Upper lobe of left lung (tissue), 6 donors: ENCODE measurements around the gene SCN8A. TPM values are rescaled to one million over a fixed set of nuclear protein-coding genes. Genes with fewer than 3 reads are reported as not detected.

Source experiments
- ATAC-seq, 2 donors: fragments of 200-7000 bp; cut with Tn5 transposase; one replicate each; pipeline ENCODE4 v1.9.1; 2022; ENCODE audit warnings: mild to moderate bottlenecking in 2 of 2, moderate library complexity in 2 of 2; ENCODE audit not compliant: low FRiP score in 2 of 2
- DNase-seq, 2 donors: peaks; one replicate each; pipeline ENCODE4 v3.0.0-alpha.2; 2019 to 2020
- H3K27ac ChIP-seq, 4 donors: fragments of 200-600 bp; sonication (generic); one replicate each; pipeline ENCODE4 v1.5.1; 2016 to 2019
- H3K27me3 ChIP-seq, 4 donors: fragments of 200-600 bp; sonication (generic); one replicate each; pipeline ENCODE4 v1.5.1; 2017 to 2019
- H3K36me3 ChIP-seq, 4 donors: fragments of 200-600 bp; sonication (generic); one replicate each; pipeline ENCODE4 v1.5.1; 2016 to 2019
- H3K4me1 ChIP-seq, 4 donors: fragments of 200-600 bp; sonication (generic); one replicate each; pipeline ENCODE4 v1.5.1; 2018 to 2019
- H3K4me3 ChIP-seq, 4 donors: fragments of 200-600 bp; sonication (generic); one replicate each; pipeline ENCODE4 v1.5.1; 2017 to 2019; ENCODE audit warnings: mild to moderate bottlenecking in 2 of 4, moderate library complexity in 1 of 4
- H3K9me3 ChIP-seq, 4 donors: fragments of 200-600 bp; sonication (generic); one replicate each; pipeline ENCODE4 v1.5.1; 2018 to 2019
- EP300 ChIP-seq, 4 donors: sonication (generic); formaldehyde crosslinking; IDR thresholded peaks; one replicate each; pipeline ENCODE4 v1.5.1; 2017; ENCODE audit warnings: antibody characterized with exemption in 4 of 4, control low read depth in 2 of 4
- POLR2A ChIP-seq, 4 donors: fragments of 450-650 bp; IDR thresholded peaks; one replicate each; pipeline ENCODE4 v1.5.1; 2016 to 2017; ENCODE audit warnings: antibody characterized with exemption in 4 of 4, mild to moderate bottlenecking in 2 of 4
- POLR2AphosphoS5 ChIP-seq, 2 donors: sonication (generic); formaldehyde crosslinking; IDR thresholded peaks; one replicate each; pipeline ENCODE4 v1.5.1; 2017; ENCODE audit warnings: antibody characterized with exemption in 2 of 2
- WGBS, 2 donors: methylation state at CpG; one replicate each; pipeline ENCODE4 v1.1.5; 2017 to 2018; 5-methylcytosine and 5-hydroxymethylcytosine counted together
- total RNA-seq, 6 donors: library from RNA; depleted of rRNA in 4 of 6; stranded (reverse); fragments of >200 nt in 4 of 6; gene quantifications; one replicate each; pipeline versions ENCODE4 v1.1.0 to v1.2.1, GENCODE V29; 2016 to 2021
- TF ChIP-seq, protein P1 (sequence below), 6 experiments: fragments of 450-650 bp in 4 of 6; fragments of 200-600 bp in 2 of 6; sonication (generic) in 2 of 6; IDR thresholded peaks; one replicate each; pipeline ENCODE4 v1.5.1; 2016 to 2019; ENCODE audit warnings: antibody characterized with exemption in 6 of 6
- donor health status: DM: no; HTN: no; CAD: no; lungs with moderate emphysema.
- donor health status: DM: no; HTN: yes; CAD: no; lungs with severe emphysema.

Gene SCN8A
- total RNA-seq, 6 donors from 2014 or later, result 0.11 to 1.1 (median 0.37) TPM; not detected in 1

DNA sequence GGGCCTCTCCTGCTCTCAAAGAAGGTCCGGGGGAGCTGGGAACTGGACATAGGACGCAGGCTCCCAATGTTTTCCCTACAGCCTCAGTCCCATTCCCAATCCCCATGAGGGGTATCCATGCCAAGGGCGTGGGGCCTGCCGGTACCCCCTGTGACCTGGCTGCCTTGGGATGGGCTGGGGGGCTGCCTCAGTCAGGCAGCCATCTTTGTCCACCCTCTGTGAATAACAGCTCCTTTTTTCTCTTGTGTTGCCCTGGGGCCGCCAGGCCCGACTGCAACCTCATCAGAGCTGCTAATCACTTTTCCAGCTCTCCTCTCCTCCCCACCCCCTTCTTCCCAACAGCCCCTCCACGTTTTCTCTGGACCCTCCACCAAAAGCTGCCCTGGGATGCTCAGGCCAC, 246.3 kb downstream of the SCN8A start:
- TF ChIP-seq POLR2A (IDR thresholded peaks at IDR 0.05), result no peak
- TF ChIP-seq POLR2AphosphoS5 (IDR thresholded peaks at IDR 0.05), result no peak
- TF ChIP-seq EP300 (IDR thresholded peaks at IDR 0.05), result no peak
- TF ChIP-seq, protein P1, sequence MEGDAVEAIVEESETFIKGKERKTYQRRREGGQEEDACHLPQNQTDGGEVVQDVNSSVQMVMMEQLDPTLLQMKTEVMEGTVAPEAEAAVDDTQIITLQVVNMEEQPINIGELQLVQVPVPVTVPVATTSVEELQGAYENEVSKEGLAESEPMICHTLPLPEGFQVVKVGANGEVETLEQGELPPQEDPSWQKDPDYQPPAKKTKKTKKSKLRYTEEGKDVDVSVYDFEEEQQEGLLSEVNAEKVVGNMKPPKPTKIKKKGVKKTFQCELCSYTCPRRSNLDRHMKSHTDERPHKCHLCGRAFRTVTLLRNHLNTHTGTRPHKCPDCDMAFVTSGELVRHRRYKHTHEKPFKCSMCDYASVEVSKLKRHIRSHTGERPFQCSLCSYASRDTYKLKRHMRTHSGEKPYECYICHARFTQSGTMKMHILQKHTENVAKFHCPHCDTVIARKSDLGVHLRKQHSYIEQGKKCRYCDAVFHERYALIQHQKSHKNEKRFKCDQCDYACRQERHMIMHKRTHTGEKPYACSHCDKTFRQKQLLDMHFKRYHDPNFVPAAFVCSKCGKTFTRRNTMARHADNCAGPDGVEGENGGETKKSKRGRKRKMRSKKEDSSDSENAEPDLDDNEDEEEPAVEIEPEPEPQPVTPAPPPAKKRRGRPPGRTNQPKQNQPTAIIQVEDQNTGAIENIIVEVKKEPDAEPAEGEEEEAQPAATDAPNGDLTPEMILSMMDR (IDR thresholded peaks at IDR 0.05), result no peak
- DNase-seq (peak in 1 of 2 donors; percentile 34), ATAC-seq (no peak)
- H3K4me1 ChIP-seq, result peaks cover 0 to 9% (median 7%) of the 10 kb centered on the region in 4 donors
- WGBS, 2 donors, result 77 to 87% methylated on average over 5 to 7 of the region's 7 CpGs
- no peaks in the 10 kb centered on the region for H3K36me3 ChIP-seq
- H3K9me3 ChIP-seq, result no peaks in the 10 kb centered on the region
- no peak overlapping the region for H3K4me3 ChIP-seq
- no peak overlapping the region for H3K27ac ChIP-seq
- no peaks in the 10 kb centered on the region for H3K27me3 ChIP-seq

DNA sequence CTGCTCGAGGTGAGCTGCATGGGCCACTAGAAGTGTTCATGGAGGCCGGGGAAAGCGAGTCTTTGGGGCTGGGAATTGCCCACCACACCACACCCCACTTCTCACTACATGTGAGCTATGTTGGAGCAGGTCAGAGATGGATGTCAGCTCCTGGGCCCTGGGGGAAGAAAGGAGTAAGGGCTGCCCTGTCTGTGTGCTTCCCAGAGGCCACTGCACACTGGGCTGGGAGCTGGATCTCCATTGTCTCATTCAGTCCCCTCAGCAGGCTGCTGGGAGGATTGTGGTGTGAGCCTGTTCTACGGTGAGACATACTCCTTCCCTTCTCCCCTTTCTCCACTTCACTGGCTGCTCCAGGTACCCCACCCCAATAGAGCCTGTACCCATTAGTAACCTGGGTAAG, 247.0 kb downstream of the SCN8A start:
- WGBS, 2 donors, result 85 to 89% methylated on average over 4 of the region's 4 CpGs
- H3K27ac ChIP-seq, result no peak overlapping the region
- H3K9me3 ChIP-seq, result no peaks in the 10 kb centered on the region
- no peak for ATAC-seq
- H3K36me3 ChIP-seq, result no peaks in the 10 kb centered on the region
- DNase-seq, result no peak
- H3K27me3 ChIP-seq, result no peaks in the 10 kb centered on the region
- TF ChIP-seq, protein P1 (IDR thresholded peaks at IDR 0.05), result no peak
- TF ChIP-seq POLR2AphosphoS5 (IDR thresholded peaks at IDR 0.05) (no peak), EP300 (IDR thresholded peaks at IDR 0.05) (no peak), POLR2A (IDR thresholded peaks at IDR 0.05) (no peak)
- no peak overlapping the region for H3K4me3 ChIP-seq
- peaks cover 0 to 4% (median 1%) of the 10 kb centered on the region in 4 donors for H3K4me1 ChIP-seq

DNA sequence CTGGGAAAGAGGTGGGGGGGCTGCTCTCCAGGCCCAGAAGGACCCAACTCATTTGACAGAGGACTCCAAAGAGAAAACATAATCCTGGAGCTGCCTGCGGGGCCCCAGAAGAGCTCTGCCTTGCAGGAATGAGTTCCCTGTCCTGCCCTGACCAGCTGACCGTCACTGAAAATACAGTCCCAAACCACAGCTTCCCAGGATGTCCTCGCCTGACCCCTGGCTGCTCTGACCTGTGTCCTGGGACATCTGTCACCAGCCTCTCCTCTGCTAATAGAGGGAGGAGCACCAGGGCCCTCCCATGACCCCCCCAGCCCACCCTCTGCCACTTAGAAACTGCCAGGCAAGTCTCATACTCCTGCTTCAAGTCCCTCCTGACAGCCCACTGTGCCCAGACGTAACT, 247.7 kb downstream of the SCN8A start:
- no peak overlapping the region for H3K27ac ChIP-seq
- H3K9me3 ChIP-seq, result no peaks in the 10 kb centered on the region
- 54 to 69% methylated on average over 4 of the region's 4 CpGs for WGBS, 2 donors
- H3K36me3 ChIP-seq, result no peaks in the 10 kb centered on the region
- ATAC-seq, result no peak
- H3K27me3 ChIP-seq, result no peaks in the 10 kb centered on the region
- H3K4me1 ChIP-seq, result peaks cover 0 to 4% (median 0%) of the 10 kb centered on the region in 4 donors
- DNase-seq, result no peak
- TF ChIP-seq POLR2A (IDR thresholded peaks at IDR 0.05), result no peak
- TF ChIP-seq EP300 (IDR thresholded peaks at IDR 0.05), result no peak
- TF ChIP-seq POLR2AphosphoS5 (IDR thresholded peaks at IDR 0.05), result no peak
- TF ChIP-seq, protein P1 (IDR thresholded peaks at IDR 0.05), result no peak
- no peak overlapping the region for H3K4me3 ChIP-seq

DNA sequence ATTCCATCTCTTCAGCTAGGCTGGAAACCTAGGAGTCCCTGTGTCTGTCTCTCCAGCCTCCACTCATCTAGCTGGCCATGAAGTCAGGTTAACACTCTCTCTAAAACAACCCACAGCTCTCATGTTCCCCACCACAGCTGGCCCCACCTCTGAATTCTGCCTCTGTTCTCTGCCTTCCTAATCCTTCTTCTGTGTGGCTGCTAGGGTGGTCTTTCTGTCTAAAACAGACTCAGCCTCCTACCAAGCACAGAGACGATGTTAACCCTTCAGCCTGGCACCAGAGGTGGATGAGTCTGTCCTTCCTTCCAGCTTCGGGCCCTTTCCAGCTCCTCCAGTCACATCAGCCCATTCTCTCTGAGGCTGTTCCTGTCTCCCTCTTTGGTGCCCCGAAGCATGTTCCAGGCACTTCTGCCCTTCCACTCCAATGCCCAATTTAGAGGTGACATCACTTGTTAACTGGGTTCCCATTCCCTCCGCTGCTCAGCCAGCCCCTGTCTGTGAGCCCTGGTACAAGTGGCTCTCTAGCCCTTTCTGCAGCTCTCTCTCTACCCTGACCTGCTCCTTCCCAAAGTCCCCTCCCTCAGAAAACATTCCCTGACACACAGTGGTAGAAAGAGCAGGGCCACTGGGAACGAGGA, 248.4 kb downstream of the SCN8A start:
- Histone ChIP-seq H3K36me3 (no peaks in the 10 kb centered on the region), H3K4me1 (peaks cover 0 to 4% (median 0%) of the 10 kb centered on the region in 4 donors), H3K4me3 (no peak overlapping the region), H3K9me3 (no peaks in the 10 kb centered on the region), H3K27me3 (no peaks in the 10 kb centered on the region), H3K27ac (no peak overlapping the region)
- ATAC-seq (no peak), DNase-seq (no peak)
- TF ChIP-seq, protein P1 (IDR thresholded peaks at IDR 0.05), result no peak
- TF ChIP-seq EP300 (IDR thresholded peaks at IDR 0.05), result no peak
- WGBS, 2 donors, result 74 to 77% methylated on average over 5 of the region's 5 CpGs

DNA sequence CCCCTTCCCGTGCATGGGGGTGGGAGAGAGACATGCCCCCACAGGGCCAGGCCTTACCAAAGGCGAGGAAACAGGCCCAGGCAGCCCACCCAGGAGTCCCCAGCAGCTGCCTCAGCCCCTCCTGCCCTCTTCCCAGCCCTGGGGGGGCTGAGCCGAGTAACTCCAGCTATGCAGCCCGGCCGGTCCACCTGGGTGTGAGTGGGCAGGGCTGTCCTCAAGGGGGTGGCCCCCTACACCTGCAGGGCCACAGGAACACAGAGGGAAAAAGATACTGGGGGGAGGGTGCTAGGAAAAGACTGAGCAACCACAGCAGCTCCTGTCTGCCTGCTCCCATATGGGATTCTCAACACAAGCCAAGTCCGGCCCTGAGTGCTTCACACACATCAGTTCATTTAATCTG, 249.9 kb downstream of the SCN8A start:
- H3K27me3 ChIP-seq, result peaks cover 0 to 4% (median 1%) of the 10 kb centered on the region in 4 donors
- H3K4me1 ChIP-seq, result peaks cover 0 to 4% (median 0%) of the 10 kb centered on the region in 4 donors
- DNase-seq (no peak), ATAC-seq (no peak)
- 79 to 82% methylated on average over 6 of the region's 6 CpGs for WGBS, 2 donors
- no peak overlapping the region for H3K4me3 ChIP-seq
- H3K27ac ChIP-seq, result no peak overlapping the region
- TF ChIP-seq POLR2A (IDR thresholded peaks at IDR 0.05) (no peak), EP300 (IDR thresholded peaks at IDR 0.05) (no peak)
- TF ChIP-seq, protein P1 (IDR thresholded peaks at IDR 0.05), result no peak
- H3K36me3 ChIP-seq, result no peaks in the 10 kb centered on the region
- no peaks in the 10 kb centered on the region for H3K9me3 ChIP-seq
